Esophagus muscularis mucosa (tissue), 3 donors: ENCODE measurements around the gene TTC9.

ENCODE experiments used
- POLR2A ChIP-seq: fragments of 450-650 bp; IDR thresholded peaks from one replicate; pipeline ENCODE4 v1.6.1; 2017; ENCODE audit warnings: antibody characterized with exemption, moderate library complexity, mild to moderate bottlenecking, low read depth
- POLR2AphosphoS5 ChIP-seq, 2 donors: sonication (generic); formaldehyde crosslinking; IDR thresholded peaks; one replicate each; pipeline ENCODE4 v1.6.1; 2017; ENCODE audit warnings: antibody characterized with exemption in 2 of 2
- TF ChIP-seq, protein P1 (sequence below), 3 experiments: fragments of 200-600 bp in 2 of 3; fragments of 450-650 bp in 1 of 3; sonication (generic) in 2 of 3; IDR thresholded peaks; one replicate each; pipeline ENCODE4 v1.5.1; 2017 to 2019; ENCODE audit warnings: antibody characterized with exemption in 3 of 3, mild to moderate bottlenecking in 2 of 3, moderate library complexity in 1 of 3

DNA sequence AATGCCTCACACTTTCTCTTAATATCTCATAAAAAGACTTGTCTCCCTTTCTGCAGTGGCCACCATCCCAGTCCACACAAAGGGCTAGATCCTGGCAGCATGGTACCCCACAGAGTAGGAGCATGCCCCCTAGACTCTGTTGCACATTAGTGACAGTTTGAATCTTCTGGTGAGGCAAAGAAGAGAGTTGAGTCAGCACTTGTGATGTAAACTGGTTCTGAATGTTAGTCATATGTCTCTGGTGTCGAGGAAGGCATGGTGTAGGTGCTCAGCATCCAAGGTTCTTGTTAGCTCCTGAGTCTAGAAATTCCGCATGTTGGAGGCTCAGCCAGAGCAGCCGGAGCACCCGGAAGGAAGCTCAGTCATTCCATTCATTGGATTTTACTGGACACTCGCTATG lies 9.8 kb downstream of the TTC9 start:
- TF ChIP-seq POLR2A, result no peak
- TF ChIP-seq, protein P1, sequence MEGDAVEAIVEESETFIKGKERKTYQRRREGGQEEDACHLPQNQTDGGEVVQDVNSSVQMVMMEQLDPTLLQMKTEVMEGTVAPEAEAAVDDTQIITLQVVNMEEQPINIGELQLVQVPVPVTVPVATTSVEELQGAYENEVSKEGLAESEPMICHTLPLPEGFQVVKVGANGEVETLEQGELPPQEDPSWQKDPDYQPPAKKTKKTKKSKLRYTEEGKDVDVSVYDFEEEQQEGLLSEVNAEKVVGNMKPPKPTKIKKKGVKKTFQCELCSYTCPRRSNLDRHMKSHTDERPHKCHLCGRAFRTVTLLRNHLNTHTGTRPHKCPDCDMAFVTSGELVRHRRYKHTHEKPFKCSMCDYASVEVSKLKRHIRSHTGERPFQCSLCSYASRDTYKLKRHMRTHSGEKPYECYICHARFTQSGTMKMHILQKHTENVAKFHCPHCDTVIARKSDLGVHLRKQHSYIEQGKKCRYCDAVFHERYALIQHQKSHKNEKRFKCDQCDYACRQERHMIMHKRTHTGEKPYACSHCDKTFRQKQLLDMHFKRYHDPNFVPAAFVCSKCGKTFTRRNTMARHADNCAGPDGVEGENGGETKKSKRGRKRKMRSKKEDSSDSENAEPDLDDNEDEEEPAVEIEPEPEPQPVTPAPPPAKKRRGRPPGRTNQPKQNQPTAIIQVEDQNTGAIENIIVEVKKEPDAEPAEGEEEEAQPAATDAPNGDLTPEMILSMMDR (IDR thresholded peaks at IDR 0.05), result no peak
- TF ChIP-seq POLR2AphosphoS5 (IDR thresholded peaks at IDR 0.05), result no peak
